ENCODE measurements around the gene DAGLB. TPM values are rescaled to one million over a fixed set of nuclear protein-coding genes. Genes with fewer than 3 reads are reported as not detected.

DAGLB gene
- total RNA-seq, 1 experiment from 2014 or later = 23.4 TPM

DNA sequence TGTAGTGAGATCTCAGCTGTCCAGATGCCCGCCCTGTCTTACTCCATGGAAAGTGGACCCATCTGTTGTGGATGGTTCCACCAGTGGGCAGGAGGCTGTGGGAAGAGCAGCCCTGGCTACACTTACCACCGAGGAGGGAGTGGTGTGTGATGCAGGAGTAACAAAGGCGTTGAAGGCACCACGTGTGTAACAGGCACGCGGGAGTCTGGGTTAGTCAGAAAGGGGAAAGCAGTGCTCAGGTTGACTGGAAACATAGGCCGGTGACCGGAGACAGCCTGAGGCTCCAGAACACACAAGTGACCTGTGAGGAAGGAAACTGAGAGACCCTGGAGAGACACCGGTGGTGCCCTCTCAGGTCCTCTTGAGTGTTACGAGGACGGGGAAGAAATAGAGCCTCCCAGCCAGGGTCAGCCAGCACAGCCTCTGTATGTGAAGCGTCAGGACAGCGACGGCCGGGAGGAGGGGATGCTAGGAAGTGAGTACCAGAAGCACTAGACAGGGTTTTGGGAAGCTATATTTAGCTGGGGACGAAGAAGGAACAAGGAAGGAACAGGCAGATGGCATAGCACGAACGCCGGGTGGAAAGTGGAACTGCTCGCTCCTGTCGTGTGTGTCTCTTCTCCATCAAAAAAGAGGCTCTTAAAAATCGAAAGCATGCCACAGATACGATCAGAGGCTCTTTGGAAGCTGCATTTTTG, 51.7 kb downstream of the DAGLB start:
- H3K9me3 ChIP-seq (ENCODE audit: low read length) = no peaks in the 10 kb centered on the region
- H3F3A ChIP-seq (ENCODE audit: low read length, unreplicated experiment) = peaks cover 14% of the 10 kb centered on the region
- H3K79me2 ChIP-seq (ENCODE audit: low read length) = peaks cover 89% of the 10 kb centered on the region
- H3K27ac ChIP-seq (ENCODE audit: low read length) = no peak overlapping the region
- H4K20me1 ChIP-seq (ENCODE audit: low read length) = peaks cover 37% of the 10 kb centered on the region; the same call in 1 of the 2 replicates
- H2AFZ ChIP-seq (ENCODE audit: low read length) = no peak overlapping the region
- no peak overlapping the region for H3K9ac ChIP-seq (ENCODE audit: low read length)
- POLR2A ChIA-PET (ENCODE audit: unreplicated experiment) = no interaction called here
- no peak overlapping the region for H3K4me2 ChIP-seq (ENCODE audit: low read length)
- H3K36me3 ChIP-seq (ENCODE audit: low read depth, low read length) = peaks cover 38% of the 10 kb centered on the region
- no peaks in the 10 kb centered on the region for H3K27me3 ChIP-seq (ENCODE audit: low read length)
- CTCF ChIA-PET = no interaction called here
- TF ChIP-seq EZH2 (IDR thresholded peaks at IDR 0.05; ENCODE audit: low read length, unreplicated experiment) = no peak
- TF ChIP-seq EZH2phosphoT487 (IDR thresholded peaks at IDR 0.05; ENCODE audit: borderline replicate concordance, low read length) = no peak
- TF ChIP-seq CTCF (conservative IDR thresholded peaks at IDR 0.05; ENCODE audit: low read depth, low read length) = no peak
- BruUV-seq (replicated peaks) = no TSS peak
- intact Hi-C loops (cut with micrococcal nuclease) = no loop called here
- peaks cover 41% of the 10 kb centered on the region for H3K4me1 ChIP-seq (ENCODE audit: insufficient read depth, low read length)
- ATAC-seq (no peak), DNase-seq (no peak)
- H3K9me2 ChIP-seq (replicated peaks; ENCODE audit: low read length) = no peaks in the 10 kb centered on the region
- H3K4me3 ChIP-seq (ENCODE audit: low read length) = no peak overlapping the region

DNA sequence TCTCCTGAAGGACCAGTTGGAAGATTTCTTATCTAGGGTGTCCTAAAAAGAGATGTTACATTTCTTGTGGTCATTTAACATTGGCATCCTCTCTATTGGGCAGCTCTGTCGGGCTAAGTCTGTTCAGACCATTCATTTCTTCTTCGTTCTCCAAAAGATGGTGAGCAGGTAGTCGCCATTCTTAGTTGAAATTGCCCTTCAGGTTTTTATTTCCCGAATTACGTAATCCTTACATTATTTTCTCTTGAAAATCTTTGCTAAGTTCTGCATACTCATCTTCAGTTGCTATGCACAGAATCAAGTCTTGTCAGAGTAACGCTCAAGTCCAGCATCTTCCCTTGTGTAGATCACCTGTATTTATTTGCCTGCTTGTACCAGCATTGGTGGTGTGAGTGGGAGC, 53.6 kb downstream of the DAGLB start:
- H3K9me2 ChIP-seq (replicated peaks; ENCODE audit: low read length) = no peaks in the 10 kb centered on the region
- peaks cover 25% of the 10 kb centered on the region; the same call in 1 of the 2 replicates for H4K20me1 ChIP-seq (ENCODE audit: low read length)
- no peak for ATAC-seq
- intact Hi-C loops (cut with micrococcal nuclease) = loop anchor here (5.0 kb wide), 1 partner anchor 43 kb away; no protein-coding TSS in a partner anchor
- BruUV-seq (replicated peaks) = no TSS peak
- H3K27ac ChIP-seq (ENCODE audit: low read length) = peak overlapping the region; percentile 98
- H3K36me3 ChIP-seq (ENCODE audit: low read depth, low read length) = peaks cover 39% of the 10 kb centered on the region
- ChIA-PET POLR2A (ENCODE audit: unreplicated experiment) (no interaction called here), CTCF (no interaction called here)
- peaks cover 14% of the 10 kb centered on the region for H3F3A ChIP-seq (ENCODE audit: low read length, unreplicated experiment)
- H3K4me1 ChIP-seq (ENCODE audit: insufficient read depth, low read length) = peaks cover 45% of the 10 kb centered on the region
- peaks cover 95% of the 10 kb centered on the region for H3K79me2 ChIP-seq (ENCODE audit: low read length)
- peak overlapping the region; percentile 41; the same call in 1 of the 2 replicates for H3K4me3 ChIP-seq (ENCODE audit: low read length)
- no peak for TF ChIP-seq EZH2 (IDR thresholded peaks at IDR 0.05; ENCODE audit: low read length, unreplicated experiment)
- TF ChIP-seq CTCF (conservative IDR thresholded peaks at IDR 0.05; ENCODE audit: low read depth, low read length) = no peak
- TF ChIP-seq EZH2phosphoT487 (IDR thresholded peaks at IDR 0.05; ENCODE audit: borderline replicate concordance, low read length) = no peak
- no peak overlapping the region for H2AFZ ChIP-seq (ENCODE audit: low read length)
- no peaks in the 10 kb centered on the region for H3K27me3 ChIP-seq (ENCODE audit: low read length)
- no peak for DNase-seq
- no peaks in the 10 kb centered on the region for H3K9me3 ChIP-seq (ENCODE audit: low read length)
- peak overlapping the region; percentile 72 for H3K4me2 ChIP-seq (ENCODE audit: low read length)
- H3K9ac ChIP-seq (ENCODE audit: low read length) = peak overlapping the region; percentile 73

GRCh38 chr7:6393667-6394056, 54.1 kb downstream of the DAGLB start:
- BruUV-seq (replicated peaks) = TSS peak; percentile 30
- H2AFZ ChIP-seq (ENCODE audit: low read length) = no peak overlapping the region
- DNase-seq = no peak
- peaks cover 95% of the 10 kb centered on the region for H3K79me2 ChIP-seq (ENCODE audit: low read length)
- peaks cover 14% of the 10 kb centered on the region for H3F3A ChIP-seq (ENCODE audit: low read length, unreplicated experiment)
- CTCF ChIA-PET = no interaction called here
- H3K27ac ChIP-seq (ENCODE audit: low read length) = peak overlapping the region; percentile 98
- H3K9ac ChIP-seq (ENCODE audit: low read length) = peak overlapping the region; percentile 73
- H3K9me3 ChIP-seq (ENCODE audit: low read length) = no peaks in the 10 kb centered on the region
- peaks cover 22% of the 10 kb centered on the region; the same call in 1 of the 2 replicates for H4K20me1 ChIP-seq (ENCODE audit: low read length)
- POLR2A ChIA-PET (ENCODE audit: unreplicated experiment) = no interaction called here
- H3K4me3 ChIP-seq (ENCODE audit: low read length) = peak overlapping the region; percentile 41
- peaks cover 38% of the 10 kb centered on the region for H3K36me3 ChIP-seq (ENCODE audit: low read depth, low read length)
- no peaks in the 10 kb centered on the region for H3K27me3 ChIP-seq (ENCODE audit: low read length)
- no peaks in the 10 kb centered on the region for H3K9me2 ChIP-seq (replicated peaks; ENCODE audit: low read length)
- no peak for ATAC-seq
- H3K4me2 ChIP-seq (ENCODE audit: low read length) = peak overlapping the region; percentile 72
- TF ChIP-seq CTCF (conservative IDR thresholded peaks at IDR 0.05; ENCODE audit: low read depth, low read length) = no peak
- no peak for TF ChIP-seq EZH2phosphoT487 (IDR thresholded peaks at IDR 0.05; ENCODE audit: borderline replicate concordance, low read length)
- no peak for TF ChIP-seq EZH2 (IDR thresholded peaks at IDR 0.05; ENCODE audit: low read length, unreplicated experiment)
- H3K4me1 ChIP-seq (ENCODE audit: insufficient read depth, low read length) = peaks cover 45% of the 10 kb centered on the region
- intact Hi-C loops (cut with micrococcal nuclease) = loop anchor here (1.0 to 5.0 kb wide), 3 partner anchors 8 to 44 kb away; no protein-coding TSS in a partner anchor

Measured in PC-3 (cell line).